GM21717 (cell line): ENCODE data around the gene MEGF6.
"Not testable (repeated sequence)": the region's sequence is repeated elsewhere in the genome, so short reads cannot be mapped to it uniquely, and the experiment has no call there.

Experiments used
- ATAC-seq: cut with Tn5 transposase; IDR thresholded peaks from one replicate; pipeline ENCODE4 v1.9.1; 2021; ENCODE audit warnings: mild to moderate bottlenecking, moderate library complexity; ENCODE audit not compliant: unreplicated experiment

The MEGF6 gene

DNA sequence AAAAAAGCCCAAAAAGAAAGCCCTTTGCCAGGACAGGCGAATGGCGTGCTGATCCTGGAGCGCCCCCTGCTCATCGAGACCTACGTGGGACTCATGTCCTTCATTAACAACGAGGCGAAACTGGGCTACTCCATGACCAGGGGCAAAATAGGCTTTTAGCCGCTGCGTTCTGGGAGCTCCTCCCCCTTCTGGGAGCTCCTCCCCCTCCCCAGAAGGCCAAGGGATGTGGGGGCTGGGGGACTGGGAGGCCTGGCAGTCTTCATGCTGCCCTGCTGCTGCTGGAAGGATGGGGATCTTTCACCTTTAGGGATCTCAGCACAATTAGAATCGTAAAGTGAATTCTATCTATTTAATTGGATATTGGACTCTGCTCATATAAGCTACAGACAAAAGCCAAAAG is 17.1 kb upstream of the MEGF6 start:
- ATAC-seq = no peak

DNA sequence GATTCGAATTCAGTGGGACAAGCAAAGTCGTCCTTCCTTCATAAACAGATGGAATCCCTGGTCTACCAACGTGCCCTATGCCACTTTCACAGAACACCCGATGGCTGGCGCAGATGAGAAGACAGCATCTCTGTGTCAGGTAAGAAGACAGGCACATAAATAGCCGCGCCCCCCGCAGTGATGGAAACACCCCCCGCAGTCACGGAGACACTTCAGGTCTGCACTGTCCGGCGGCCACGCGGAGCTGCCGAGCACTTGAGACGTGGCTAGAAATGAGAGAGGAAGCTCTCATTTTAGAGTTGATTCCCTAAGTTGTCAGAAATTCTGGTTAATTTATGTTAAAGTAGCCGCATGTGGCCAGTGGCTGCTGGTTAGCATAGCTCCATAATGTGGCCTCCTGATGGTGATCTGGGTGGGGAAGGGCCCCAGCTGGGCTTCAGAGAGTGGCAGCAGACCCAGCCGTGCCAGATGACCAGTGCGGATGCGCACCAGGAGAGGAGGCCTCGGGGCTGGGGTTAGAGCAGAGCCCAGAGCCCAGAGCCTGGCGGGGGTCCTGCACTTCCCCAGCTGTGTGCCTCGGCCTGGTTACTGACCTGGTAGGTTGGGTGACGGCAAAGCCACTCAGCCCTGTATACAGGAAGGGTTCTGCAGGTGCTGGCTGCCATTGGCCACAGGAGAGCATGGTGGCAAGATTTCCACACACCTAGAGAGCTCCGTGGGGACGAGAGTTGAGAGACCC is 16.4 kb upstream of the MEGF6 start:
- no peak for ATAC-seq

DNA sequence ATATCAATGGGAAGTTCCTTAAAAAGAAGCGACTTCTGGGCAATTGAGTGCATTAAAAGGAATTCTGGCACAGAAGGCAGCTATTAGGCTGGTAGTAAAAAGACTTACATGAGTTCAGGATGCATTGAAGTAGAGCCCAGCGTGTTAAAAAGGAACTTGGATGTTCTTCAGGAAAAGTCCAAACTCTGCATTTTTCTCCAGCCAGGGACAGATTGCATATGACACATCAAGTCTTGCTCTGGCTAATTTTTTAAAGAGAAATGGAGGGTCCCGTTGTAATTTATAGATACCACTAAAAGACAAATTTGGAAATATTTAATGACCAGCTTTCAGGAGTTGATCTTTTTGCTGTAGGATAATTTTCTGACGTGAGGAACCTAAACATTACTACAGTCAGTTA is 14.7 kb upstream of the MEGF6 start:
- no peak for ATAC-seq

DNA sequence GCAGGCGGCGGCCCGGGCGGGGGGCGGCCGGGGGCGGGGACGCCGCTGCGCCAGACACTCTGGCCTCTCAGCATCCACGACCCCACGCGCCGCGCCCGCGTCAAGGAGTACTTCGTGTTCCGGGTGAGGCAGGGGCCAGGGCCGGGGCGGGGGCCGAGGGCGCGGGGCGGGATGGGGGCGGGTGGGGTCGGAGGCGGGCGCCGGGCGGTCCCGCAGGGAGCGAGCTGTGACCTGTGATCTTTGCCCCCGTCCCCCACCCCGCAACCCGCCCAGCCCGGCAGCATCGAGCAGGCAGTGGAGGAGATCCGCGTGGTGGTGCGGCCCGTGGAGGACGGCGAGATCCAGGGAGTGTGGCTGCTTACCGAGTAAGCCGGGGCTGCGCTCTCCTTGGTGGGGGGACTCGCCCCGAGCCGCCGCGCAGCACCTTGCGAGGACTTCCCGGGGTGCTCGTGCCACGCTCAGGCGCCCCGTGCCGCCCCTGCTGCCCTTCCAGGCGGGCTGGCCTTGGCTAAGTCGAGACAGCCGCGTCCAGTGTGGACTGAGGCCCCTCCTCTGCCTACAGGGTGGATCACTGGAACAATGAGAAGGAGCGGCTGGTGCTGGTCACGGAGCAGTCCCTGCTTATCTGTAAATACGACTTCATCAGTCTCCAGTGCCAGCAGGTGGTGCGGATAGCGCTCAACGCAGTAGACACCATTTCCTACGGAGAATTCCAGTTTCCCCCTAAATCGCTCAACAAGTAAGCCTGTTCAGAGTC is 14.0 kb upstream of the MEGF6 start:
- peak; percentile 17 for ATAC-seq

DNA sequence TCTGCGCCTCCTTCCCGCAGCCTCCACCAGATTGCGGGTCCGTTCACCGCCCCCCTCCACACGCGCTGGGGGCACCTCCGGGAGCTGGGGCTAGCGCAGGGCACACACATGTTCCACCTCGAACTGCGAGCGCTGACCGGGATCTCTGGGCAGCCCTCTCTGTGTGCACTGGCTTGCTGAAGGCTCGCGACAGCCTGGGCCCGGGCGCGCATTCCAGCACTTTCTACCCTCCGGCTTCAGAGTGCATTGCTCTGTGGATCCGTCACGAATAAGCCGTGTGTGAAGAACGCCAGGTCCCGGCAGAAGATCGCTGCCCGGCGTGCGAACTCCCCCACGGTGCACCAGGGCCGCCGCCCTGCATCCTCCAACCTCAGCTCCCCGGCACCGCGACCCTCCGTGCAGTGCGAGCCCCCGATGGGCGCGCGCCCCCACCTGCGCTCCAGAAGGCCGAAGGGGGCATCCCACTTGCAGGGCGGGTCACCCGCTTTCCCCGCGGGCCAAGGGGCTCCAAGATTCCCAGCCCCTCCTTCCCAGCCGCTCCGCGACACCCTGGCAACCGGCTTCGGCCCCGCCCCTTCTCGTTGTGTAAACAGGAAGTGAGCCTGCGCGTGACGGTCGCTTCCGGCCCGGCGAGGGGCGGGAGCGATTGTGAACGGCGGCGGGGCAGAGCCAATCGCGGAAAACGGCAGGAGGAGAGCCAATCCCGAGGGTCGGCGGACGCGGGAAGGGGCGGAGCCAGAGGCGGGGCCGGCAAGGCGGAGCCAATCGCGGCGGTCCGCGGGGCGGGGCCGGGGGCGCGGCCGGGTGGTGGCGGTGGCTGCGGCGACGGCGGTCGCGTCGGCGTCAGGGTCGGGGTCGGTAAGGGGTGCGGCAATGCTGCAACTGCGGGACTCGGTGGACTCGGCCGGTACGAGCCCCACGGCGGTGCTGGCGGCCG is 13.2 kb upstream of the MEGF6 start, which contains the start of gene TPRG1L:
TPRG1L (plus strand) TSS at position 816 of the 937 bp plus-strand sequence; CDS start at position 874, 58 bp downstream.
- peak; percentile 89 for ATAC-seq

DNA sequence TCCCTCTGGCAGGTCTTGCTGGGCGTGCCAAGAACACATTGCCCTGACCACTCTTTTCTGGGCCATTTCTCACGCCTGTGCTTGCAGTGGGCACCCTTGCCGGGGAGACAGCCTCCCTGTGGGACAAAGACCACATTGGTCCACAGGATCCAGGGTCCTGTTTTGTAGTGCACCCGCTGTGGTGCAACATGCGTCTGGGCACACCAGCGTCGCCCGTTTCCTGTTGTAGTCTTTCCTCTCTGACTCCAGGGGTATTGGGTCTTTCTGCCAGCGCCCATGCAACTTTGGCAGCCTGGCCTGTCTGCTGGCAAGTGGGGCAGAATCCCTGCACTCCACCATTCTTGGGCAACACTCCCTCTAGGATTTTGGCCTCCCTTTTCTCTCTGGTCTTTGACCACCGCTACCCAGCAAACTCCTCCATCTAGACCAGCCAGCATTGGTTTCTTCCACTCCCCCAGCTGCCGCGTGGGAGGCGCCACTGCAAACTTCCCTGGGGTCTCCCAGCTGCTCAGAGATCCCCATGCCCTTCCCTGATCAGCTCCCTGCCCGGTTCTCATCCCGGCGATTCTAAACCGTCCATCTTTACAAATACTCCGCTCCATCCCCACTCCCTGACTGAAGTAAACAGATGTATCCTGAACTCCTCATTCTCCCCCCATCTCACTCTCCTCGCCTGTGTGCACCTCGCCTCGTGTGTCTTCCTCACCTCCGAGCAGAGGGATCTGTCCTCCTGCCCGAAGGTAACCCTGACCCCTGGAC is 12.3 kb upstream of the MEGF6 start:
- ATAC-seq = no peak

DNA sequence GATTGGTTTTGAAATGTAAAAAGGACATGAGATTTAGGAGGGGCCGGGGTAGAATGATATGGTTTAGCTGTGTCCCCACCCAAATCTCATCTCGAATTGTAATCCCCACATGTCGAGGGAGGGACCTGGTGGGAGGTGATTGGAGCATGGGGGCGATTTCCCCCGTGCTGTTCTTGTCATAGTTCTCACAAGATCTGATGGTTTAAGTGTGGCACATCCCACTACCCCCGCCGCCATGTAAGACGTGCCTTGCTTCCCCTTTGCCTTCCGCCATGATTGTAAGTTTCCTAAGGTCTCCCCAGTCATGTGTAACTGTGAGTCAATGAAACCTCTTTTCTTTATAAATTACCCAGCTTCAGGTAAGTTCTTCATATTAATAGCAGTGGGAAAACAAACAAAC is 10.8 kb upstream of the MEGF6 start:
- not testable (repeated sequence) for ATAC-seq

DNA sequence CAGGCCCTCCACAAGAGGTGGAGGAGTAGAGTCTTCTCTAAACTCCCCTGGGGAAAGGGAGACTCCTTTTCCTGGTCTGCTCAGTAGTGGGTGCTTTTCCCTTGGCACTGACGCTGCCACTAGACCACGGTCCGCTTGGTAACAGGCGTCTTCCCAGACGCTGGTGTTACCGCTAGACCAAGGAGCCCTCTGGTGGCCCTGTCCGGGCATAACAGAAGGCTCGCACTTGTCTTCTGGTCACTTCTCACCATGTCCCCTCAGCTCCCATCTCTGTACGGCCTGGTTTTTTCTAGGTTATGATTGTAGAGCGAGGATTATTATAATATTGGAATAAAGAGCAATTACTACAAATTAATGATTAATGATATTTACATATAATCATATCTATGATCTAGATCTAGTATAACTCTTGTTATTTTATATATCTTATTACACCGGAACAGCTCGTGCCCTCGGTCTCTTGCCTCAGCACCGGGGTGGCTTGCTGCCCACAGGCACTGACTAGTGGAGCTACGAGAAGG is 9.9 kb upstream of the MEGF6 start:
- ATAC-seq = not testable (repeated sequence)

DNA sequence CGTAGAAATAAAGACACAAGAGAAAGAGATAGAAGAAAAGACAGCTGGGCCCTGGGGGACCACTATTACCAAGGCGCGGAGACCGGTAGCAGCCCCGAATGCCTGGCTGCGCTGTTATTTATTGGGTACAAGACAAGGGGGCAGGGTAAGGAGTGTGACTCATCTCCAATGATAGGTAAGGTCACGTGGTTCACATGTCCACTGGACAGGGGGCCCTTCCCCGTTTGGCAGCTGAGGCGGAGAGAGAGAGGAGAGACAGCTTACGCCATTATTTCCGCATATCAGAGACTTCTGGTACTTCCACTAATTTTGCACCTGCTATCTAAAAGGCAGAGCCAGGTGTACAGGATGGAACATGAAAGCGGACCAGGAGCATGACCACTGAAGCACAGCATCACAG is 9.4 kb upstream of the MEGF6 start:
- no peak for ATAC-seq

DNA sequence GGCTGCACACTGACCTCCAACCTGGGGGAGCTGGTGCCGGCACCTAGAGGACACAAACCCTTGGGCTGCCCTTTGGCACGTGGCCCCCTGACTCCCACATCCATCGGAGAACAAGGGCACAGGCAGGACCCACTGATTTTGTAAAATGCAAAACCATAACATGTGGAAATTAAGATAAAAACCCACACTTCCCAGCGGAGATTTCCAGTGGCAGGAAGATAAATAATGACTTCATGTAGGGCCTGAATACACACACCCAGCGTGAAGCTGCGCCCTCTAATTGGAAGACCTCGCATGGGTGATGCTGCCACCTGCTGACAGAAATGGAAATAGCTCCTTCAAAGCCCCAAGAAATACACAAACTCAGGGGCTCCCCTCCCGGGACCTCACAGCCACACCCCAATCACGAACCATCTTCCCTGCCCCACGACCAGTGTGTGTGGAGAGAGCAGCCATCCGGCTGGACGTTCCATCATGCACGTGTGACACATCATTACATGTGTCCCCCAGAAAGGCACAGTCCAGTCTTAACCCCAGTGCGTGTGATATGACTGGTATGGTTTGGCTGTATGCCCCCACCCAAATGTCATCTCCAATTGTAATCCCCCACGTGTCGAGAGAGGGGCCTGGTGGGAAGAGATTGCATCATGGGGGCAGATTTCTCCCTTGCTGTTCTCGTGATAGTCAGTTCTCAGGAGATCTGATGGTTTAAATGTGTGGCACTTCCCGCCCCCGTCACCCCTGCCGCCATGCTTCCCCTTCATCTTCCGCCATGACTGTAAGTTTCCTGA is 7.8 kb upstream of the MEGF6 start:
- ATAC-seq = no peak

DNA sequence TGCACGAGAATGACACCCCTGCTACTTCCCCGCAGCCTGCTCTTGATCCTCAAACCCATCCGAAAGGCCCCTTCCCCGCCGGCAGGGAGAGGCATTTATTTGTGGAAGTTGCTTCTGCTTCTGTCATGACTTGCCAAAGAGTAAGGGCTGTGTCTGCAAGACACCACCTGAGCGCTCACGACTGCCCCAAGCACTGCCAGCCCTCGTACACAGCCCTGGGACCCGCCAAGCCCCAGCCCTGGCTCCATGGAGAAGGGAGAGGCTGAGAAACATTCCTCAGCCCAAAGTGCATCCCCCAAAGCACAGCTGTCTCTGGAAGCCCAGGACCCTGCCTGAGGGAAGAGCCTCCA is 7.2 kb upstream of the MEGF6 start:
- no peak for ATAC-seq

DNA sequence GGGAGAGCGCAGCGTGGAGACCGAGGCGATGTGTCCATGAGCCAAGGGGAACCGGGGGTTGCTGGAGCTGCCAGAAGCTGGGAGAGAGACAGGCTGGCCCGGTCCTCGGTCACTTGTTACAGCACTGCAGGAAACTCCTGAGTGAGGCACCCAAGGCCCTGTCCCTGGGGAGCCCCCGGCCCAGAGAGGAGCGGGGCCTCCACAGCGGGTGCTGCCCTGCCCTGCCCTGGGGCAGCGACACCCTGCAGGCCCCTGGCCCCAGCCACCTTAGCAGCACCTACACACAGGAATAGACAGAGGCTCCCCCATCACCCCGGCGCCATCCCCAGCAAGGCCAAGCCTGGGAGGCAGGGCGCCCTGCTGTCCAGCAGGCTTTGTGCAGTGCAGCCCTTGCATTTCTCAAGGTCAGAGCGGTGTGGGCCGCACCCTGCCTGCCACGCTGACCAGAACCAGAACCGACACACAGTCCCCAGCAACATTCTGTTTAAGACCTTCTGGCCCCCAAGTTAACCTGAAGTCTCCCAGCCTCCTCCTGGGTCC is 6.6 kb upstream of the MEGF6 start:
- no peak for ATAC-seq

DNA sequence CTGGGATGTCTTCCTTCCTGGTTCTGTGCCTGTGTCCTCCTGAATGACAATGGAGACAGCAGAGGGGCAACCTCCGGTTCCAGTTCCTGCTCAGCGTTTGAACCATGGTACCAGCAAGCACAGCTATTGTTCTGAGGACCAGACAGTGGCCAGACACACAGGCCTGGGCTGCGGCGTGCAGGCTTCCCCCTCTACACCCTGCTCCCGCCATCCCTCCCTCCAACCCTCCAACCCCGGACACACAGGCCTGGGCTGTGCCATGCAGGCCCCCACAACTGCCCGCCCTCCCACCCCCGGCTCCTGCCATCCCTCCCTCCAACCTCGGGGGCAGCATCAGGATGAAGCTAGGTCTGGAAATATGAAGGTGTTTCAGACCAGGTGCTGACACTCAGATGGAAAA is 5.6 kb upstream of the MEGF6 start:
- ATAC-seq = no peak

DNA sequence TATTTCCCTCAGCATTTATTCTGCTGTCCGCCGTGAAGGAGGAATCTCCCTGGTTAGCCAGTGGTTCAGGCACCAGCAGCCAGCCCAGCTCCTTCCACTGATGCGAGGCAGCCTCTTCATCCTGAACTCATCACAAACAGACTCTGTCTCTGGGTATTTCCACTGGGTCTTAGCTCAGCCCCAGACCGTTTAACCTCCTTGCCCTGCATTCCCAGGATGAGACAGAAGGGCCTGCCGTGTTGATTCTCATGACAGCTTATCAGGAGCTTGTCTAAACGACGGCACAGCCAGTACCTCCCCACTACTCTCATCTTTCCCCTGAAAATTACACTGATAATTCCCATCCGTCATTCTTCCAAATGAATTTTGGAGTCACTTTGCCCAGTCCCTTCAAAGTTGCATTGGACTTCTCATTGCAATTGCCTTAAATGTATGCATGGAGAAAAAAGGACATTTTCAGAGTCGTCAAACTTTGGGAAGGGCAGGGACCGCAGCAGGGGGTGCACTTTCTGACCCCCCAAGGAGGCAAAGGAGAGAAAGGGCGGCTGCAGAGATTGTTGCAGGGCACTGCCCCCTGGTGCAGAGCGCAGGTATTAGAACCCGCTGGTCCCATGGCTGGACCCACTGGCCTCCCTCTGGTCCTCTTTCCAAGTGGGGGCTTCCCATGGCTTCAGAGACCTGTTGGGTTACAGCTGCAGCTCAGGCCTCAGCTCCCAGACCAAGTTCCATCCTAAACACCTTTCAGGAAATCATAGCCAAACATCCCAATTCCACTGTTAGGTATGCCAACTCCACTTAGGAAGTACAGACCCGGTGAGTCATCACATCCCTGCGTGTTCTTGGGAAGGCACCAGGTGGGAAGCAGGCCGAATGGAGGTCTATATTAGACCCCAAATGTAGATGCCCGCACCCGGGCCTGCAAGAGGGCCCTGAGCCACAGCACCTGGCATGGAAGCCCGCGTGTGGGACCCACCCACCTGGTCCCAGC is 3.7 kb upstream of the MEGF6 start:
- no peak for ATAC-seq

DNA sequence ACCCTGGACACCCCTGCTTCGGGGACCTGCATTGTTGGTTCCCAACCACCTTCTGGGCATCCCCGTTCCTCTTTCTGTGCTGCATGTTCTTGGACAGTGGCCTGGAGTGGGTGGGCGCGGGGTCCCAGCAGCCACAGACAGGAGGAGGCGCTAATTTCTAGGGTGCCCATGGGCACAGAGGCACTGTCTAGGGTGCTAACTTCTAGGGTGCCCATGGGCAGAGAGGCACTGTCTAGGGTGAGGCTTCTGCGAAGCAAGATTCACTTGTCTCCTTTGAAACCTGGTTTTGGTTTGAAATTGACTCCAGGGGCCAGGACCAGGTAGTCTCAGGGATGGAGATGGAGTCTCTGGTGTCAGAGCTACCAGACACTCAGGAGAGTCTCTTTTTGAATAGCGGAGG is 815 bp upstream of the MEGF6 start:
- ATAC-seq = no peak

DNA sequence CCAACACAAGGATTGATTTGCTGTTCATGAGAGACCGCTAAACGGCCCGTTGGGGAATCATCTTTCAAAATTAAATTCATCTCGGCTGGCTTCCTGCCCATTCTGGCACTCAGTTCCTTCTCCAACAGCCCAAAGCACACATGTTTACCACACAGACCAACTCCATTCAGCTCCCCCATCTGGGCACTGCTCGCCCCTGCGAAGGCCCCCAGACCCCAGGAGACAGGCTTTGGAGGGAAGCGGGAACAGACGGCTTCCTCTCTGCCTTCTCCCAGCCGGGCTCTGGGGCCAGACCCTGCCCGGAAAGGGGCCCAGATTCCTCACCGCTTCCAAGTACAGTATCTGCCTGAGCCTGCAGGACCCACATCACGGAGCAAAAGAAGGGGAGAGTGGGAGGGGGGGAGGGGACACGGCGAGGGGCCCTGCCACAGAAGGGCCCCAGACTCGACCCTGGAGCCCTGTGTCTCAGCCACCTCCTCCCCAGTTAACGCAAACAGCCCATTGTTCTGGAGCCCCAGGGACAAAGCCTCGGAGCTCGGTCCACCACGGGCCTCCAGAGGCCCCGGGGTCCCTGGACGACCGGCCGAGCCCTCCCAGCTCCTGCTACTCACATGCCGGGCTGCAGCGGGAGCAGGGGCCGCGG is 660 bp downstream of the MEGF6 start:
- no peak for ATAC-seq

DNA sequence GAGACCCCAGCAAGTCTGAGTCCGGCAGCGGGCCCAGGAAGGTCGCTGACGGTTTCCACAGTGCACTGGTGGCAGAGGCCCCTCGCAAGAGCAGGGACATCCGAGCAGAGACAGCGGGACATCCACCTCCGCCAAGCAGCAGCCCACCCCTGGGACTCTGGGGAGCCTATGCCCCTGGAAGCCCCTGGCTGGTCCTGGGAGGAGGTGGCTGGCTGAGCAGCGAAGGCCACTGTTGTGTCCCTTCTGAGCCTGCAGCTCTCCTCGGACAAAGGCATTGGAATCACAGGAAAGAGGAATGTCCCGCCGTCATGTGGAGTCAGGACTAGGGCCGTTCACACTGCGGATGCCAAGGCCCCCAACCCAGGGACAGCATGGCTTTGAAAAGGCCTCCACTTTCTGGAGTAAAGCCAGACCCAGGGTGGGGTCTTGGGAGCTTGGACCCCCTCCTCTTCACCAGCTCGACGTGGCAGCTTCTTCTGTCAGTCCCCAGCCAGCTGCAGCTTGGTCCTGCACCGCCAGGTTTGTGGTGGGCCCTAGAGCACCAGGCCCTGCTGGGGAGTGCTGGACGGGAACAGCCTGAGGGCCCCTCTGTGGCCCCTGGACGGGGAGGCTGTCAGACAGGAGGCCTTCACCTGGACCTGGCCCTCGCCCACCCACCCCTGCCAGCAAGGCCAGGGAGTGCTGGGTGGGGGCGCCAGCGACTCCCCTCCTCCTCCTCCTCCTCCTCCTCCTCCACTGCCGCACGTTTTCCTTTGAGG is 1.4 kb downstream of the MEGF6 start:
- no peak for ATAC-seq
